H9 (cell line): Measurements from ENCODE around the gene SLIT1. TPM values are rescaled to one million over a fixed set of nuclear protein-coding genes. Genes with fewer than 3 reads are reported as not detected.

ENCODE experiments used
- DNase-seq: peaks from one replicate; pipeline ENCODE4 v3.0.0-alpha.2; 2017
- H2AFZ ChIP-seq: one replicate; pipeline ENCODE4 v1.6.1; 2013; ENCODE audit warnings: mild to moderate bottlenecking, low read length, control low read depth, moderate library complexity
- H2AK5ac ChIP-seq: 2 replicates; pipeline ENCODE4 v1.6.1; 2013; ENCODE audit warnings: low read length, control low read depth, mixed read lengths; ENCODE audit not compliant: insufficient read length
- H2BK120ac ChIP-seq: one replicate; pipeline ENCODE4 v1.6.1; 2013; ENCODE audit warnings: low read depth, mild to moderate bottlenecking, low read length, control low read depth, inconsistent platforms; ENCODE audit not compliant: poor library complexity, severe bottlenecking
- H2BK12ac ChIP-seq: 2 replicates; pipeline ENCODE4 v1.6.1; 2013; ENCODE audit warnings: low read length, control low read depth, mixed read lengths, low read depth; ENCODE audit not compliant: insufficient read length
- H2BK15ac ChIP-seq: 2 replicates; pipeline ENCODE4 v1.6.1; 2013; ENCODE audit warnings: low read depth, low read length, control low read depth
- H2BK20ac ChIP-seq: one replicate; pipeline ENCODE4 v1.6.1; 2013; ENCODE audit warnings: low read depth, mild to moderate bottlenecking, low read length, control low read depth, inconsistent platforms; ENCODE audit not compliant: poor library complexity, severe bottlenecking
- H2BK5ac ChIP-seq: 2 replicates; pipeline ENCODE4 v1.6.1; 2013; ENCODE audit warnings: low read length, control low read depth, mixed read lengths; ENCODE audit not compliant: insufficient read length
- H3K14ac ChIP-seq: 2 replicates; pipeline ENCODE4 v1.6.1; 2013; ENCODE audit warnings: low read length, control low read depth; ENCODE audit not compliant: insufficient read depth
- H3K18ac ChIP-seq: 2 replicates; pipeline ENCODE4 v1.6.1; 2013; ENCODE audit warnings: low read depth, mild to moderate bottlenecking, mixed read lengths, low read length, control low read depth; ENCODE audit not compliant: insufficient read length
- H3K23ac ChIP-seq: 2 replicates; pipeline ENCODE4 v1.6.1; 2013; ENCODE audit warnings: low read length, control low read depth, mixed read lengths, low read depth; ENCODE audit not compliant: insufficient read length
- H3K23me2 ChIP-seq: 2 replicates; pipeline ENCODE4 v1.6.1; 2013; ENCODE audit warnings: low read depth, mild to moderate bottlenecking, mixed read lengths, low read length, control low read depth; ENCODE audit not compliant: insufficient read length, poor library complexity, severe bottlenecking
- H3K27ac ChIP-seq: 2 replicates; pipeline ENCODE4 v1.5.1; 2013; ENCODE audit warnings: low read length, control low read depth, mixed read lengths, low read depth; ENCODE audit not compliant: insufficient read length
- H3K27me3 ChIP-seq: 2 replicates; pipeline ENCODE4 v1.6.1; 2013; ENCODE audit warnings: low read length, control low read depth, inconsistent platforms; ENCODE audit not compliant: insufficient read depth
- H3K4ac ChIP-seq: 2 replicates; pipeline ENCODE4 v1.6.1; 2013; ENCODE audit warnings: low read depth, mild to moderate bottlenecking, control low read depth, inconsistent platforms, low read length, moderate library complexity
- H3K4me1 ChIP-seq: 2 replicates; pipeline ENCODE4 v1.6.1; 2013; ENCODE audit warnings: low read length, control low read depth, inconsistent platforms; ENCODE audit not compliant: insufficient read depth
- H3K4me2 ChIP-seq: 2 replicates; pipeline ENCODE4 v1.6.1; 2013; ENCODE audit warnings: low read length, control low read depth, mixed read lengths; ENCODE audit not compliant: insufficient read length, insufficient read depth
- H3K56ac ChIP-seq: 2 replicates; pipeline ENCODE4 v1.6.1; 2013; ENCODE audit warnings: low read depth, mild to moderate bottlenecking, mixed read lengths, low read length, control low read depth; ENCODE audit not compliant: insufficient read length
- H3K79me1 ChIP-seq: 2 replicates; pipeline ENCODE4 v1.6.1; 2013; ENCODE audit warnings: low read depth, mild to moderate bottlenecking, moderate library complexity, low read length, control low read depth, inconsistent platforms; ENCODE audit not compliant: insufficient read depth, poor library complexity, severe bottlenecking
- H3K79me2 ChIP-seq: 2 replicates; pipeline ENCODE4 v1.6.1; 2013; ENCODE audit warnings: low read length, control low read depth, inconsistent platforms; ENCODE audit not compliant: insufficient read depth
- H3K9ac ChIP-seq: 2 replicates; pipeline ENCODE4 v1.6.1; 2013; ENCODE audit warnings: low read length, control low read depth, mixed read lengths; ENCODE audit not compliant: insufficient read length; ENCODE audit errors: extremely low read depth
- H3K9me3 ChIP-seq: one replicate; pipeline ENCODE4 v1.6.1; 2013; ENCODE audit warnings: low read depth, low read length, inconsistent platforms; ENCODE audit not compliant: control insufficient read depth
- H3T11ph ChIP-seq: one replicate; pipeline ENCODE4 v1.6.1; 2013; ENCODE audit warnings: mild to moderate bottlenecking, low read length, control low read depth, inconsistent platforms
- H4K20me1 ChIP-seq: one replicate; pipeline ENCODE4 v1.6.1; 2013; ENCODE audit not compliant: control insufficient read depth, insufficient read length, insufficient read depth
- H4K5ac ChIP-seq: 2 replicates; pipeline ENCODE4 v1.6.1; 2013; ENCODE audit warnings: low read depth, mild to moderate bottlenecking, mixed read lengths, low read length, control low read depth; ENCODE audit not compliant: insufficient read length
- H4K8ac ChIP-seq: replicated peaks from 2 replicates; pipeline ENCODE4 v1.6.1; 2013; ENCODE audit warnings: low read length, control low read depth, mixed read lengths, low read depth; ENCODE audit not compliant: insufficient read length
- H4K91ac ChIP-seq: 2 replicates; pipeline ENCODE4 v1.6.1; 2013; ENCODE audit warnings: low read depth, mild to moderate bottlenecking, moderate library complexity, mixed read lengths, low read length, control low read depth; ENCODE audit not compliant: insufficient read length
- H3K27ac Mint-ChIP-seq, 3 experiments: 2 replicates in 2 of 3; 3 replicates in 1 of 3; pipeline ENCODE4 v1.8.0; 2020 to 2021; ENCODE audit warnings: mixed read lengths in 3 of 3, mild to moderate bottlenecking in 1 of 3, moderate library complexity in 1 of 3
- H3K27me3 Mint-ChIP-seq: 2 replicates; pipeline ENCODE4 v1.8.0; 2021; ENCODE audit warnings: low read depth, mild to moderate bottlenecking, moderate library complexity, mixed read lengths
- H3K36me3 Mint-ChIP-seq, 3 experiments: 2 replicates in 2 of 3; 3 replicates in 1 of 3; pipeline ENCODE4 v1.8.0; 2020 to 2021; ENCODE audit warnings: low read depth in 3 of 3, mixed read lengths in 3 of 3; ENCODE audit not compliant: insufficient read depth in 1 of 3
- H3K4me1 Mint-ChIP-seq, 2 experiments: 2 replicates each; pipeline ENCODE4 v1.8.0; 2020; ENCODE audit warnings: mixed read lengths in 2 of 2
- H3K4me3 Mint-ChIP-seq, 2 experiments: 2 replicates in 1 of 2; 3 replicates in 1 of 2; pipeline ENCODE4 v1.8.0; 2020 to 2021; ENCODE audit warnings: mild to moderate bottlenecking in 2 of 2, mixed read lengths in 2 of 2, moderate library complexity in 1 of 2
- H3K9me3 Mint-ChIP-seq, 2 experiments: 2 replicates in 1 of 2; 3 replicates in 1 of 2; pipeline ENCODE4 v1.8.0; 2020; ENCODE audit warnings: mild to moderate bottlenecking in 2 of 2, mixed read lengths in 2 of 2, moderate library complexity in 1 of 2
- CTCF ChIP-seq: fragments of 200-600 bp; sonication (generic); conservative IDR thresholded peaks from 3 replicates; pipeline ENCODE4 v1.8.0; 2021; ENCODE audit warnings: antibody characterized with exemption, mild to moderate bottlenecking
- WGBS: extraction: QIAGEN DNeasy Blood & Tissue Kit; methylation state at CpG from one replicate; pipeline ENCODE4 v1.1.7; 2013; ENCODE audit warnings: missing lambda C conversion rate, low lambda C conversion rate, mixed read lengths; ENCODE audit not compliant: insufficient read length; ENCODE audit errors: extremely low coverage; 5-methylcytosine and 5-hydroxymethylcytosine counted together
- total RNA-seq: library from RNA; stranded (reverse); gene quantifications from 2 replicates; pipeline ENCODE4 v1.2.1, GENCODE V29; 2021

The SLIT1 gene
- total RNA-seq, 1 experiment from 2014 or later, result 0.57 TPM

GRCh38 chr10:97109547-97109946 is 76.2 kb downstream of the SLIT1 start:
- Histone ChIP-seq H3K9me3 (no peaks in the 10 kb centered on the region), H4K20me1 (no peaks in the 10 kb centered on the region), H2AK5ac (no peak overlapping the region), H3K79me1 (no peaks in the 10 kb centered on the region), H3K79me2 (no peaks in the 10 kb centered on the region), H2BK20ac (no peak overlapping the region), H4K8ac (no peak overlapping the region), H2BK12ac (no peak overlapping the region), H3K27ac (no peak overlapping the region), H2BK5ac (no peak overlapping the region), H3K4ac (no peak overlapping the region), H3T11ph (no peak overlapping the region), H3K23me2 (no peaks in the 10 kb centered on the region), H3K9ac (no peak overlapping the region), H4K91ac (no peak overlapping the region), H3K23ac (no peak overlapping the region), H3K56ac (no peak overlapping the region), H3K4me2 (no peak overlapping the region), H2BK15ac (no peak overlapping the region), H2BK120ac (no peak overlapping the region), H2AFZ (no peak overlapping the region), H3K18ac (no peak overlapping the region), H4K5ac (no peak overlapping the region), H3K14ac (no peak overlapping the region), H3K4me1 (0 out of 2 replicates have a peak, but pooled peaks cover 3% of the 10 kb centered on the region), H3K27me3 (no peaks in the 10 kb centered on the region)
- no peak overlapping the region for H3K27ac Mint-ChIP-seq
- peaks cover 7 to 12% of the 10 kb centered on the region in 2 experiments for H3K4me1 Mint-ChIP-seq
- no peaks in the 10 kb centered on the region for H3K9me3 Mint-ChIP-seq
- no peaks in the 10 kb centered on the region for H3K27me3 Mint-ChIP-seq
- no peaks in the 10 kb centered on the region for H3K36me3 Mint-ChIP-seq
- TF ChIP-seq CTCF, result no peak
- H3K4me3 Mint-ChIP-seq, result no peak overlapping the region
- DNase-seq, result no peak
- WGBS, result no CpG with 5 or more reads among the region's 6 CpGs
